ENCODE data around the gene KRTAP2-2. TPM values are rescaled to one million over a fixed set of nuclear protein-coding genes. Genes with fewer than 3 reads are reported as not detected.
"Not testable (repeated sequence)": the region's sequence is repeated elsewhere in the genome, so short reads cannot be mapped to it uniquely, and the experiment has no call there.

Gene KRTAP2-2
- total RNA-seq, 2 donors from 2014 or later: not detected

- DNase-seq: no peak
- H3K9me3 ChIP-seq: no peaks in the 10 kb centered on the region
- H3K36me3 ChIP-seq: no peaks in the 10 kb centered on the region
- H3K9ac ChIP-seq (ENCODE audit: low read depth in 2 of 2, low read length in 2 of 2): no peak overlapping the region
- no peaks in the 10 kb centered on the region for H3K27me3 ChIP-seq
- TF ChIP-seq CTCF (IDR thresholded peaks at IDR 0.05): no peak
- intact Hi-C loops (cut with DNase I): no loop called here
- no peak overlapping the region for H3K27ac ChIP-seq
- H3K4me1 ChIP-seq: no peaks in the 10 kb centered on the region
- H3K4me3 ChIP-seq: no peak overlapping the region
Observed at GRCh38 chr17:41042953-41043352, 12.1 kb downstream of the KRTAP2-2 start.

GRCh38 chr17:41040783-41041571 is 14.1 kb downstream of the KRTAP2-2 start, which contains the start of gene KRTAP1-1:
KRTAP1-1 (minus strand) TSS chr17:41041450; CDS start chr17:41041397, 53 bp downstream.
- H3K4me1 ChIP-seq; H3K9me3 ChIP-seq; H3K27me3 ChIP-seq; H3K27ac ChIP-seq; intact Hi-C loops (cut with DNase I); H3K9ac ChIP-seq (ENCODE audit: low read depth in 2 of 2, low read length in 2 of 2); DNase-seq; H3K36me3 ChIP-seq; H3K4me3 ChIP-seq: not testable (repeated sequence)

- no peak for TF ChIP-seq CTCF (IDR thresholded peaks at IDR 0.05)
Observed at GRCh38 chr17:41037853-41038350, 17.1 kb downstream of the KRTAP2-2 start.

GRCh38 chr17:41034346-41034935 is 20.6 kb downstream of the KRTAP2-2 start, which contains the start of gene KRTAP1-3:
KRTAP1-3 (minus strand) TSS chr17:41034874; CDS start chr17:41034821, 53 bp downstream.
- H3K36me3 ChIP-seq; H3K4me1 ChIP-seq; DNase-seq; H3K27me3 ChIP-seq; intact Hi-C loops (cut with DNase I); H3K4me3 ChIP-seq; H3K27ac ChIP-seq; H3K9ac ChIP-seq (ENCODE audit: low read depth in 2 of 2, low read length in 2 of 2); H3K9me3 ChIP-seq: not testable (repeated sequence)

More at GRCh38 chr17:41037853-41038350, 17.1 kb downstream of the KRTAP2-2 start:
- Histone ChIP-seq H3K9ac (ENCODE audit: low read depth in 2 of 2, low read length in 2 of 2) (no peak overlapping the region), H3K4me1 (no peaks in the 10 kb centered on the region), H3K4me3 (no peak overlapping the region), H3K27ac (no peak overlapping the region), H3K36me3 (no peaks in the 10 kb centered on the region), H3K27me3 (no peaks in the 10 kb centered on the region), H3K9me3 (no peaks in the 10 kb centered on the region)
- intact Hi-C loops (cut with DNase I): no loop called here
- no peak for DNase-seq

- Histone ChIP-seq H3K9ac (ENCODE audit: low read depth in 2 of 2, low read length in 2 of 2) (no peak within 1 kb of the TSS), H3K27ac (no peak within 1 kb of the TSS), H3K27me3 (no peaks in the 10 kb centered on the region), H3K9me3 (no peaks in the 10 kb centered on the region), H3K36me3 (no peaks in the 10 kb centered on the region), H3K4me3 (no peak within 1 kb of the TSS), H3K4me1 (no peaks in the 10 kb centered on the region)
- intact Hi-C loops (cut with DNase I): no loop called here
- TF ChIP-seq CTCF (IDR thresholded peaks at IDR 0.05): no peak
- no peak for DNase-seq
Observed at GRCh38 chr17:41029633-41030245, 25.3 kb downstream of the KRTAP2-2 start, which contains the start of gene KRTAP1-4. KRTAP1-4 (minus strand) TSS chr17:41030195; CDS start chr17:41030078, 117 bp downstream.

- no peaks in the 10 kb centered on the region for H3K27me3 ChIP-seq
- H3K27ac ChIP-seq: no peak within 1 kb of the TSS
- H3K4me3 ChIP-seq: no peak within 1 kb of the TSS
- no peak within 1 kb of the TSS for H3K9ac ChIP-seq (ENCODE audit: low read depth in 2 of 2, low read length in 2 of 2)
- TF ChIP-seq CTCF (IDR thresholded peaks at IDR 0.05): no peak
- DNase-seq: no peak
- H3K36me3 ChIP-seq: no peaks in the 10 kb centered on the region
- H3K4me1 ChIP-seq: no peaks in the 10 kb centered on the region
- intact Hi-C loops (cut with DNase I): no loop called here
- H3K9me3 ChIP-seq: no peaks in the 10 kb centered on the region
Observed at GRCh38 chr17:41026715-41027471, 28.1 kb downstream of the KRTAP2-2 start, which contains the start of gene KRTAP1-5. KRTAP1-5 (minus strand) TSS chr17:41027208; CDS start chr17:41027155, 53 bp downstream.

All from colonic mucosa (tissue), 4 donors.